ENCODE results near the gene TAF8.

The TAF8 gene

GRCh38 chr6:42068872-42069522 lies 18.7 kb downstream of the TAF8 start:
- Histone ChIP-seq H4K8ac (ENCODE audit: low read depth, low read length) (no peak overlapping the region), H2BK5ac (ENCODE audit: low read length) (no peak overlapping the region), H3K4me1 (ENCODE audit: control insufficient read depth in 2 of 2, insufficient read depth in 1 of 2, low read depth in 1 of 2, low read length in 2 of 2) (no peaks in the 10 kb centered on the region), H2BK120ac (ENCODE audit: low read depth, low read length) (no peak overlapping the region), H3K9ac (ENCODE audit: low read depth, low read length, poor library complexity) (no peak overlapping the region), H3K79me1 (ENCODE audit: low read depth, low read length) (no peaks in the 10 kb centered on the region), H3K23ac (ENCODE audit: low read depth, low read length, poor library complexity) (no peak overlapping the region), H3K4me2 (ENCODE audit: insufficient read depth, low read length, poor library complexity, severe bottlenecking) (no peak overlapping the region), H4K91ac (ENCODE audit: low read depth, low read length, poor library complexity) (no peak overlapping the region), H3K4me3 (ENCODE audit: low read length in 2 of 2) (no peak overlapping the region), H3K9me3 (replicated peaks in 1 of 2; ENCODE audit: control insufficient read depth in 2 of 2, insufficient read depth in 1 of 2, low read depth in 1 of 2, low read length in 2 of 2) (no peaks in the 10 kb centered on the region), H2AK5ac (ENCODE audit: low read depth, low read length) (no peak overlapping the region), H3K27ac (replicated peaks; ENCODE audit: low read length) (no peak overlapping the region), H3K36me3 (replicated peaks in 1 of 2; ENCODE audit: control insufficient read depth in 2 of 2, insufficient read depth in 2 of 2, low read length in 2 of 2) (peaks cover 62 to 85% of the 10 kb centered on the region in 2 donors), H2AFZ (ENCODE audit: low read length) (no peak overlapping the region), H3K27me3 (ENCODE audit: control insufficient read depth in 3 of 3, insufficient read depth in 3 of 3, low read depth in 1 of 3, low read length in 3 of 3) (no peaks in the 10 kb centered on the region), H3K4ac (ENCODE audit: low read length) (no peak overlapping the region), H3K14ac (ENCODE audit: low read length) (no peak overlapping the region), H2BK12ac (ENCODE audit: low read length) (no peak overlapping the region), H2BK15ac (ENCODE audit: low read length) (no peak overlapping the region), H3K18ac (ENCODE audit: low read length) (no peak overlapping the region)
- no peak for DNase-seq (ENCODE audit: low spot score)
- WGBS, 2 donors (ENCODE audit: extremely low coverage in 2 of 2, insufficient read length in 2 of 2, insufficient replicate concordance in 1 of 2) = 100% methylated on average over 1 of the region's 5 CpGs; no CpG with 5 or more reads in 1 of the 2 donors

GRCh38 chr6:42071881-42072583 lies 21.7 kb downstream of the TAF8 start:
- H2AK5ac ChIP-seq (ENCODE audit: low read depth, low read length) = no peak overlapping the region
- no peak overlapping the region for H3K23ac ChIP-seq (ENCODE audit: low read depth, low read length, poor library complexity)
- H3K14ac ChIP-seq (ENCODE audit: low read length) = no peak overlapping the region
- H2AFZ ChIP-seq (ENCODE audit: low read length) = no peak overlapping the region
- DNase-seq (ENCODE audit: low spot score) = no peak
- H3K9me3 ChIP-seq (replicated peaks in 1 of 2; ENCODE audit: control insufficient read depth in 2 of 2, insufficient read depth in 1 of 2, low read depth in 1 of 2, low read length in 2 of 2) = no peaks in the 10 kb centered on the region
- no peak overlapping the region for H2BK15ac ChIP-seq (ENCODE audit: low read length)
- H3K27me3 ChIP-seq (ENCODE audit: control insufficient read depth in 3 of 3, insufficient read depth in 3 of 3, low read depth in 1 of 3, low read length in 3 of 3) = no peaks in the 10 kb centered on the region
- H3K27ac ChIP-seq (replicated peaks; ENCODE audit: low read length) = no peak overlapping the region
- no CpG with 5 or more reads among the region's 6 CpGs for WGBS, 2 donors (ENCODE audit: extremely low coverage in 2 of 2, insufficient read length in 2 of 2, insufficient replicate concordance in 1 of 2)
- H3K4me1 ChIP-seq (ENCODE audit: control insufficient read depth in 2 of 2, insufficient read depth in 1 of 2, low read depth in 1 of 2, low read length in 2 of 2) = no peaks in the 10 kb centered on the region
- no peak overlapping the region for H4K91ac ChIP-seq (ENCODE audit: low read depth, low read length, poor library complexity)
- H3K4me2 ChIP-seq (ENCODE audit: insufficient read depth, low read length, poor library complexity, severe bottlenecking) = no peak overlapping the region
- H3K36me3 ChIP-seq (replicated peaks in 1 of 2; ENCODE audit: control insufficient read depth in 2 of 2, insufficient read depth in 2 of 2, low read length in 2 of 2) = peaks cover 57 to 85% of the 10 kb centered on the region in 2 donors
- no peak overlapping the region for H2BK12ac ChIP-seq (ENCODE audit: low read length)
- H2BK120ac ChIP-seq (ENCODE audit: low read depth, low read length) = no peak overlapping the region
- no peak overlapping the region for H4K8ac ChIP-seq (ENCODE audit: low read depth, low read length)
- no peaks in the 10 kb centered on the region for H3K79me1 ChIP-seq (ENCODE audit: low read depth, low read length)
- H2BK5ac ChIP-seq (ENCODE audit: low read length) = no peak overlapping the region
- H3K4me3 ChIP-seq (ENCODE audit: low read length in 2 of 2) = no peak overlapping the region
- H3K9ac ChIP-seq (ENCODE audit: low read depth, low read length, poor library complexity) = no peak overlapping the region
- no peak overlapping the region for H3K4ac ChIP-seq (ENCODE audit: low read length)
- H3K18ac ChIP-seq (ENCODE audit: low read length) = no peak overlapping the region

- Histone ChIP-seq H3K9me3 (replicated peaks in 1 of 2; ENCODE audit: control insufficient read depth in 2 of 2, insufficient read depth in 1 of 2, low read depth in 1 of 2, low read length in 2 of 2) (no peaks in the 10 kb centered on the region), H3K4ac (ENCODE audit: low read length) (no peak overlapping the region), H4K91ac (ENCODE audit: low read depth, low read length, poor library complexity) (no peak overlapping the region), H3K4me2 (ENCODE audit: insufficient read depth, low read length, poor library complexity, severe bottlenecking) (no peak overlapping the region), H3K36me3 (replicated peaks in 1 of 2; ENCODE audit: control insufficient read depth in 2 of 2, insufficient read depth in 2 of 2, low read length in 2 of 2) (peaks cover 58 to 85% of the 10 kb centered on the region in 2 donors), H3K23ac (ENCODE audit: low read depth, low read length, poor library complexity) (no peak overlapping the region), H3K18ac (ENCODE audit: low read length) (no peak overlapping the region), H2AFZ (ENCODE audit: low read length) (no peak overlapping the region), H3K14ac (ENCODE audit: low read length) (no peak overlapping the region), H3K4me3 (ENCODE audit: low read length in 2 of 2) (no peak overlapping the region), H2BK12ac (ENCODE audit: low read length) (no peak overlapping the region), H3K4me1 (ENCODE audit: control insufficient read depth in 2 of 2, insufficient read depth in 1 of 2, low read depth in 1 of 2, low read length in 2 of 2) (no peaks in the 10 kb centered on the region), H2AK5ac (ENCODE audit: low read depth, low read length) (no peak overlapping the region), H3K27ac (replicated peaks; ENCODE audit: low read length) (no peak overlapping the region), H2BK120ac (ENCODE audit: low read depth, low read length) (no peak overlapping the region), H3K27me3 (ENCODE audit: control insufficient read depth in 3 of 3, insufficient read depth in 3 of 3, low read depth in 1 of 3, low read length in 3 of 3) (no peaks in the 10 kb centered on the region), H2BK15ac (ENCODE audit: low read length) (no peak overlapping the region), H4K8ac (ENCODE audit: low read depth, low read length) (no peak overlapping the region), H2BK5ac (ENCODE audit: low read length) (no peak overlapping the region), H3K9ac (ENCODE audit: low read depth, low read length, poor library complexity) (no peak overlapping the region), H3K79me1 (ENCODE audit: low read depth, low read length) (no peaks in the 10 kb centered on the region)
- DNase-seq (ENCODE audit: low spot score) = no peak
- WGBS, 2 donors (ENCODE audit: extremely low coverage in 2 of 2, insufficient read length in 2 of 2, insufficient replicate concordance in 1 of 2) = no CpG with 5 or more reads among the region's 2 CpGs
Observed at GRCh38 chr6:42073287-42073686, 23.0 kb downstream of the TAF8 start.

- H2AFZ ChIP-seq (ENCODE audit: low read length) = no peak overlapping the region
- no peak overlapping the region for H3K9ac ChIP-seq (ENCODE audit: low read depth, low read length, poor library complexity)
- no peak overlapping the region for H3K4me2 ChIP-seq (ENCODE audit: insufficient read depth, low read length, poor library complexity, severe bottlenecking)
- H2BK15ac ChIP-seq (ENCODE audit: low read length) = no peak overlapping the region
- DNase-seq (ENCODE audit: low spot score) = peak; percentile 62
- no peak overlapping the region for H3K23ac ChIP-seq (ENCODE audit: low read depth, low read length, poor library complexity)
- peaks cover 49 to 84% of the 10 kb centered on the region in 2 donors for H3K36me3 ChIP-seq (replicated peaks in 1 of 2; ENCODE audit: control insufficient read depth in 2 of 2, insufficient read depth in 2 of 2, low read length in 2 of 2)
- H3K27ac ChIP-seq (replicated peaks; ENCODE audit: low read length) = no peak overlapping the region
- H2BK120ac ChIP-seq (ENCODE audit: low read depth, low read length) = no peak overlapping the region
- no peaks in the 10 kb centered on the region for H3K4me1 ChIP-seq (ENCODE audit: control insufficient read depth in 2 of 2, insufficient read depth in 1 of 2, low read depth in 1 of 2, low read length in 2 of 2)
- H3K27me3 ChIP-seq (ENCODE audit: control insufficient read depth in 3 of 3, insufficient read depth in 3 of 3, low read depth in 1 of 3, low read length in 3 of 3) = no peaks in the 10 kb centered on the region
- H3K9me3 ChIP-seq (replicated peaks in 1 of 2; ENCODE audit: control insufficient read depth in 2 of 2, insufficient read depth in 1 of 2, low read depth in 1 of 2, low read length in 2 of 2) = no peaks in the 10 kb centered on the region
- no peak overlapping the region for H3K4ac ChIP-seq (ENCODE audit: low read length)
- no peak overlapping the region for H3K14ac ChIP-seq (ENCODE audit: low read length)
- no peak overlapping the region for H2BK12ac ChIP-seq (ENCODE audit: low read length)
- no peaks in the 10 kb centered on the region for H3K79me1 ChIP-seq (ENCODE audit: low read depth, low read length)
- no peak overlapping the region for H2BK5ac ChIP-seq (ENCODE audit: low read length)
- H4K8ac ChIP-seq (ENCODE audit: low read depth, low read length) = no peak overlapping the region
- no peak overlapping the region for H3K4me3 ChIP-seq (ENCODE audit: low read length in 2 of 2)
- no peak overlapping the region for H4K91ac ChIP-seq (ENCODE audit: low read depth, low read length, poor library complexity)
- no CpG with 5 or more reads among the region's 7 CpGs for WGBS, 2 donors (ENCODE audit: extremely low coverage in 2 of 2, insufficient read length in 2 of 2, insufficient replicate concordance in 1 of 2)
- no peak overlapping the region for H2AK5ac ChIP-seq (ENCODE audit: low read depth, low read length)
- no peak overlapping the region for H3K18ac ChIP-seq (ENCODE audit: low read length)
Observed at GRCh38 chr6:42075159-42075838, 25.0 kb downstream of the TAF8 start.

All from neuronal stem cell (in vitro differentiated cells).